ENCODE results near the gene ORM1.
A peak's percentile ranks its signal among the peaks of the same experiment; 100 is the strongest.

ORM1 gene

DNA sequence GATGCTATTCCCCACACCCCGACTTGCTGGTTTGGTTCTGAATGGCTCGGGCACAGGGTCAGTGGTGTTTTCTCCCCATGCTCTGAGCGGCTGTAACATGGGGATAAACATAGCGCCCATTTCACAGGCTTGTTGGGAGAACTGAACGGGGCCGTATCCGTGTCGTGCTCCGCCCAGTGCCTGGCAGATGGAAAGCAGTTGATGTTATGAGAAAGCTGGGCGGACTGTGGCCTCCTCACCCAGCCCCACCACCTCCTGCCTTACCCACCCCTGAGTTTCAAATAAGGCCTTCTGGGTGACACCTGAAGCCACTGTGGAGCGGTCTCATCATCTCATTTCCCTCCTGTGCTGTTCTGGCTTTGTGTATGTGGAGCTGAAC lies 21.3 kb downstream of the ORM1 start:
- DNase-seq (ENCODE audit: low read depth) = no peak

DNA sequence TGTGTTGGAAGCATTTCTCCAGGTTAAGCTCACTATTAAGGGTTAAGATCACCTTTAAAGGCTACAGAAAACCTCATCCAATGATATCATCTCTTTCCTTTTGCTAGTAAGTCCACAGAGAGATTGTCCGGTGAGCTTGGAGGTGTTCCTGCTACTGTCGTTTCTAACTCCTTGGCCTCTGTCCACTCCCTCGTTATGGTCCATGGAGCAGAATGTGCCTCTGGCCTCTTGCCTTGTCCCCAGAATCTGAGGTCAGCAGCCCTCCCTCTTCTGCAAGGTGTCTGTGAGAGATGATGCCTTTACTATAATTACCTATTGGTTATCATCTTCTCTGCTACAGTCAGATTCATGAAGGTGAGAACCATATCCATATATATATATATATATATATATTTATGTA lies 21.8 kb downstream of the ORM1 start:
- DNase-seq (ENCODE audit: low read depth) = no peak

DNA sequence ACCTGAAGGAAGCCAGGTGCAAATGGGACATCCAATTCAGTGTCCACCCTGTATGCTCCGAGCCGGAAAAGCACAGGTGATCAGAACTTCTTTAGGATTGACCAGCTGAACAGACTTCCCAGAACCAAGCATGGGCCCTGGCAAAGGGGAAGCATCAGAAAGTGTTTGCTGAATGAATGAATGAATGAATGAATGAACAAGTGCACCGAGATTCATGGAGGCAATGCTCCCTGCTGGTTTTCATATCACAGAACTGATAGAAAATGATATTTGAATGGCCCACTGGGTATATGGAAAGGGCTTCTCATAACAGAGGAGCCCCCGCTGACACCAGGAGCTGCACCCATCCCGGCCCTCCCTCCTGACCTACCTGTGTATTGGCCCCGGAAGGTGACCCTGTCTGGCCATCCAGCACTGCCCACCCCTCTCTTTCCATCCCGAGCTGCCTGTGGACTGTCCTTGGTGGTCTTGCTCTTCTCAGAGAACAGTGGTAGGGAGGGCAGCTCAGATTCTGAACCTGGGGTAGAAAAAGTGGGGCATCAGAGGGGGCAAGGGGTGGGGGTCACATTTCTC lies 22.7 kb downstream of the ORM1 start:
- DNase-seq (ENCODE audit: low read depth) = no peak

DNA sequence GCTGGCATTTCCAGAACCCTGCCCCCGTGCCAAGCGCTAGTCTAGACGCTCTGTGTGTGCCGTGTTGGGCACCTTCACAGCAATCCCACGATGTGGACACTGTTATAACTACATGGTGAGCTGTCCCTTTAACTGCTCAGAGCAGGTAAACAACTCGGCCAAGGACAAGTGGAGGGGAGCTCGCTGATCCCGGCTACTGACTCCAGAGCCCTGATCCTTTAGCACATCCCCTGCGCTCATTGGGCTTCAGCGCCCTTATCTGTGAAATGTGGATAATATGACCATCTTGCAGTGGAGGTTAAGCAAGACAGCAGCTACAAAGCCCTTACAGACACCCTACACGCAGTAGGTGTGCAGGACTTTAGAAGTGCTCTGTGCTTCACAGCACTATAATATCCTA lies 23.2 kb downstream of the ORM1 start:
- DNase-seq (ENCODE audit: low read depth) = no peak

DNA sequence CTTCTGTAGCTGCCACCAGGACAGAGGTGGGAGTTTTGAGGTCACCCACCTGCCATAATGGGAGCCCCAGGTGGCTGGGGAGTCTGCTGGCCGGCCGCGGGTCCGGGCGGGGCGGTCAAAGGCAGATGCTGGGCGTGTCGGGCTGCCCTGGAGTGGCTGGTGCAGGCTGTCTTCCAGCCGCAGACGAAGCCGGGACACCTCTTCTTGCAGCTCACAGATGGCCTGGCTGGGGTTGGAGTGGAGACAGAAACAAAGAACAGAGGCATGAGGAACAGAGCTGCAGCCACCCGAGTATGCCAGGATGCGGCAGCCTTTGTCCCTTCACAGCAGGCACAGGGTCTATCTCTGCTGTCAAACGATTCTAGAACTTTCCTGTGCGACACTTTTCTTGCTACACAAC lies 24.8 kb downstream of the ORM1 start:
- no peak for DNase-seq (ENCODE audit: low read depth)

DNA sequence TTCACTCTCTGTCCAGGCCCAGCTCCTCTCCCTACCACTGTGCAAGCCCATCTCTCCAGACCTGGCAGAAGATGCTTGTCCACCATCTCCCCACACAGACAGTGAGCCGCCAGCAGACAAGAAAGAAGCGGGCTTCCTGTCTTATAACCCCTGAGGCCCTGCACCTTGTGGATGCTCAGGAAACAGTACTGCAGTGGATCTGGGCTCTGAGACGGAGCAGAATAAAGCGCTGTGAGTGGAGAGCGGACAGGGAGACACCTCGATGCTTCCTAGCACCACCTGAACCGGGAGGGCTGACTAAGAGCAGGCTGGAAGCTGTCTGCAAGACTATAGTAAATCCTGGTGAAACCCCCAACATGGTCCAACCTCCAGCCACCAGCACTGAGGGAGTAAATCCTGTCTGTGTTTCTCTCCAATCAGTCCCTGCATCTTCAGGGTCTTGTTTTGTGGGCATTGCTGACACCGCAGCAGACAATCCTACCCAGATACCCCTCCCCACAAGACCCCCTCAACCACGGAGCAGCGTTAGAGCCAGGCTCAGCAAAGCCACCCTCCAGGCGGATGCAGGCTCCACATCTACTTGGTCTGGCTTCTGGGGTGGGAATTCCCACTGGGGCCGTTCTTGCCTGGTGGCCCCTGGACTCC lies 25.5 kb downstream of the ORM1 start:
- no peak for DNase-seq (ENCODE audit: low read depth)

DNA sequence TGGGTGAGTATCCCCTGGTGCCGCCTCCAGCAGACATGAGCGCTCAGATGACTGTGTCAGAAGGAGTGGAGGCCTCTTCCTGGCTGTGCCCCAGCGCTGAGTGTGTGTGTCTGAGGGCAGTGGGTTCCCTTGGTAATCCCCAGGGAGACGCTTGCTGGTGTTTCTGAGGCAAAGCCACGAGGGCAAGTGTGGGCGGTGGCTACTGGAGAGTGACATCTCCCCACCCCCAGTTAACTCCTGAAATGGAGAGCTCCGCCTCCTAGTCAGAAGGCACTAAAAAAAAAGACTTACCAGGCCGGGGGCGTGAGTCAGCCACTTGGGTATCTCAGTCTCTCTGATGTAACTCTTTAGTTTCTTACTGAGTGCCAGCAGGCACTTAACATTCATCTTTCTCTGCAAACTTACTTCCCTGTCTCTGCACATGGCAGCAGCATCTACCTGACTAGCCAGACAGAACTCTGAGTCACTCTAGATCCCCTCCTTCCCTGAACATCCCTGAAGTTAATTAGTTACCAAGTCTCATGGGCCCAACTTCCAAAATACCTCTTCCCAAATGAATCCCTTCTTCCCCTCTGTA lies 26.1 kb downstream of the ORM1 start:
- peak; percentile 74 for DNase-seq (ENCODE audit: low read depth)

DNA sequence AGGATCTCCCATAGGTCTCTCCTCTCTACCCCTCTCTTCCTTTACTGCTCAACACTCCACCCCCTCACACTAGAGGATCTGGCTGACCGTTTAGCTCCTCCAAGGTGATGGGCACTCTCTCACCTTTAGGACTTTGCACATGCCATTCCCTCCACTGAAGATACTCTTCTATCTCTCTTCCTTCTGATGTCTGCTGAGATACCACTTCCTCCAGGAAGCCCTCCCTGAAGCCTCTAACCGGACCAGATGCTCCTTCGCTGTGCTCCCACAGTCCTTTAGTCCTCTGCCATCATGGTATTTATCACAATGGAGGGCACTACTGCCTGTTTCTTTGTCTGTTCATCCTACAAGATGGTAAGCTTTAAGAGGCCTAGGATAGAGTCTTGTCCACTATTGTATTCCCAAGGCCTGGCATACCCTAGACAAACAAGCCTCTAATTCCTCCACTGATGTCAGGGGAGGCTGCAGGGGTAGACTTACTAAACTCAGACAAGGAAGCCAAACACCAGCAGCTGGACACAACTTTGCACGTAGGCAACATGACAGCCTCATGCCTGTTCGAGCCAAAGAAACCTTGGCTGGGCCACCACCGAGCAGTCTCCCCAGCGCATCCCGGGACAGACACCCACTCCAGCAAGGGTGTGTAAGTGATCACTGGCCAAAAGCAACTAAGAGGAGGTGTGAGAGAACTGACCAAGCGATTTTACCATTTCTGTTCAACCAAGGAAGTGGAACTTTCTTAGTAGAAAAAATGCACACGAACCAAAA lies 27.0 kb downstream of the ORM1 start:
- no peak for DNase-seq (ENCODE audit: low read depth)

DNA sequence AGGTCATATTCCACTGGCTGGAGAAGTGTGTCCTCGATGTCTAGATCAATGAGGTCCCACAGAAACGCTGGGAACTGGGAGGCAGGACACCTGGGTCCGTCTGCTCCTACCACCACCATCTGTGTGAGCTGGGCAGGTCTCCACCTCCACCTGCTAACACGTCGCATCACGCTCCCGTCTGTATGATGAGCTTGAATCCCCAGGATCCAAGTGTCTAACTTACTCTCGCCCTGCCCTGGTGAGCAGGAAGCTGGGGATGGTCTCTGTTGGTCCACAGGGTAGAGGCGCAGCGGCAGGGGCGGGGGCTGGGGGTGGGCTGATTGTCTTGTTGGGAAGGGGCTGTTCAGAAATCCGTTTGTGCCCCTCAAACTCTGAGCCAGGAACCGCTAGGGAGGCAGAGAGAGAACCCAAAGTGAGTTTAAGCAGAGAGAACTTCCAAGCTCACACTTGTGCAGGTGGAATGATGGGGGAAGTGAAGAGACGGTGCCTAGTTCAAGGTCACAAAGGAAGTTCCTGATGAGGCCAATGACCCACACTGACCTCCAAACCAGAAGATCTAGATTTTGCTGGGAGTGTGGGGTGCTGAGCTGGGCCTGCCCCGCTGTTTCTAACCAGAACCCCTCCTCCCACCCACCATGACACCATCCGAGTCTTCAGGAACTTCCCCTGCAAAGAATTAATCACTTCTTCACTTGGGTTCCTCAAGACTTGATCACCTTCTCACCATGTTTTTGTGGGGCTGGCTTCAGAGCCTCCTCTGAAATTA lies 27.9 kb downstream of the ORM1 start:
- no peak for DNase-seq (ENCODE audit: low read depth)

DNA sequence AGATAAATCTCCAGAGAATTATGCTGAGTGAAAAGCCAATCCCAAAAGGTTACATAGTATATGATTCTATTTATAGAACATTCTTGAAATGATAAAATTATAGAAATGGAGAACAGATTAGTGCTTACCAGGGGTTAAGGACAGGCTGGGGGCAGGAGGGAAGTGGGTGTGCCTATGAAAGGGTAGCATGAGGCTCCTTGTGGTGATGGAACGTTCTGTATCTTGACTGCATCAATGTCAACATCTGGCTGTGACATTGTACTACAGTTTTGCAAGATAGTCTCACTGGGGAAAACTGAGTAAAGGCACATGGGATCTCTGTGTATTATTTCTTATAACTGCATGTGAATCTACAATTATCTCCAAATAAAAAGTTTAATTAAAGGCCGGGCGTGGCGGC lies 29.0 kb downstream of the ORM1 start:
- no peak for DNase-seq (ENCODE audit: low read depth)

DNA sequence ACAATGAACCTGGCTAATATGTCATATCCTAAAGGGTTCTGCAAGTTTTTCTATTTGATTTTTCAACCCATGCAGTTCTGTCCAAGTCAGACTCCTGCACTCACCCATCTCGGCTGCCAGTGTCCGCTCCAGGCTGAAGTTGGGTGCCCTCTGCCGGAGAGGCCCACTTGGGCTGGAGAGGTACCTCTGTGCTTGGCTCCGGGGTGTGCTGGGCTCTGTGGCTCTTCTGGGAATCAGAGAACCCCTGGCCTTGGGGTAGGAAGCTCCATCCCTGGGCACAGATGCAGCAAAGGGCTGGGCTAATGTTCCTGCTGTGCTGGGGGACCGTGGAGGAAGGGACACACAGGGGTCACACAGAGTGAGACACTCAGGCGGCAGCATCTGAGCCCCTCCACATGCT lies 32.9 kb downstream of the ORM1 start:
- DNase-seq (ENCODE audit: low read depth) = no peak

DNA sequence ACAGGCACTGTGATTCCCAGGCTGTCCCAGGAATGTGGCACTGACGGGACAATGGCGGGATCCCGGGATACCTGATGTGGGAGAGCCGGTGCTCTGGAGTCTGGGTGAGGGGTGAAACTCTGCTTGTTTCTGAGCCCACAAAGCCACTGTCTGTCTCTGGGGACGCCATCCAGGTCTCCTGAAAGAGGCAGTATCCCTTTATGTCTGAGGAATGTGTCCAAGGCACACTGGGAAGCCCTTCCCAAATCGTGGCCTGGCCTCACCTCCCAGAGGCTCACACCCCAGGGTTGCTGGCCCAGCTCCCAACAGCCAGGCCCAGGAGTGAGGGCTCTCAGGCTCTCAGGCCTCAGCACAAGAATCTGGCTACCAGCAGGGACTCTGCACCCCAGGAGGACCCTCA lies 33.9 kb downstream of the ORM1 start:
- DNase-seq (ENCODE audit: low read depth) = no peak

DNA sequence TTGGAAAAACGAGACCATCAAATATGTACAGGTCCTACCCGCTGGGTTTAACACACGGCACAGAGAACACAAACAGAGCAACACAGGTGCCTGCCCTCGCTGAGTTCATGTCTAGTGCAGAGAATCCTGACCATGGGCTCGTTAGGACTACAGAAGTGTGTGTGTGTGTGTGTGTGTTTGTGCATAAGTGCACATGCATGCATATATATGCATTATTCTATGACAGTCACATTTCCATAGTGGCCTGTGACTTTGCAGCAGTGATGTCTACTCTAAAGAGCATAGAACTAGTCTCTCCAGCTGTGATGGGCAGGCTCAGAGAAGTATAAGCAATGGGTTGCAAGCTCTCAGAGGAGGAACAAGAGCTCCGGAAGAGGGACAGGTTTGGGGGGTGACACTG lies 34.5 kb downstream of the ORM1 start:
- no peak for DNase-seq (ENCODE audit: low read depth)

DNA sequence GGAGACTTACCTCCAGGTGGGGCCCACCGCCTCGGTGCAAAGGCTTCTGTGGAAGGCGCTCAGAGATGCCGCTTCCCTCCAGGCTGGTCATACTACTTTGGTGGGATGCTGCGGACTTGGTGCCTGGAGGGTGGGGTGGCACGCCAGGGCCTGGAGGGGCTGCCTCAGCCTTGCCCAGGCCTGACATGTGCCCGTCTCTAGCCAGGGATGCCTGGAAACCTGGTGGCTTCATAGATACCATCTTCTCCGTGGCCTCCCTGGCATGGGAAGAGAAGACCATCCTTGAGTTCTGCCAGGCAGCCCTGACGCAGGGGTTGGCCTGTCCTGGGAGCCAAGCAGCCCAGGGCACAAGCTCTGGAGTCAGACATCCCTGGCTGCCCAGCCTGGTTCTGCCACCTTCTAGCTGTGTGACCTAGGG lies 35.0 kb downstream of the ORM1 start:
- DNase-seq (ENCODE audit: low read depth) = no peak

DNA sequence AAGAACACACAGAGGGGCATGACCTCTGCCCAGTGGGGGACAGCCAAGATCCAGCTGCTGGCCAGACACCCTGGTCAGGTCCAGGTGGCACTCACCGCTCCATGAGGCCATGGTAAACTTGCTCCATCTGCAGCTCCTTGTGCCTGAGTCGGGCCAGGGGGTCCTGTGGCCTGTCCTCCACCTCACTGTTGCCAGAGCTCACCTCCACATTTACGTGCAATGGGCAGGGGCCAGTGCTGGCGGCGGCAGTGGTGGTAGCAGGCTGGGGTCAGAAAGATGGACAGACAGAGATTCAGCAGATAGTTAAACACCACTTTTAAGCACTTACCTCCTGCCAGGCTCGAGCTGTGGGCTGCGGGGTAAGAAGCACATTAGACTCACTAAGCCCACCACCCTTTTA lies 36.9 kb downstream of the ORM1 start:
- no peak for DNase-seq (ENCODE audit: low read depth)

DNA sequence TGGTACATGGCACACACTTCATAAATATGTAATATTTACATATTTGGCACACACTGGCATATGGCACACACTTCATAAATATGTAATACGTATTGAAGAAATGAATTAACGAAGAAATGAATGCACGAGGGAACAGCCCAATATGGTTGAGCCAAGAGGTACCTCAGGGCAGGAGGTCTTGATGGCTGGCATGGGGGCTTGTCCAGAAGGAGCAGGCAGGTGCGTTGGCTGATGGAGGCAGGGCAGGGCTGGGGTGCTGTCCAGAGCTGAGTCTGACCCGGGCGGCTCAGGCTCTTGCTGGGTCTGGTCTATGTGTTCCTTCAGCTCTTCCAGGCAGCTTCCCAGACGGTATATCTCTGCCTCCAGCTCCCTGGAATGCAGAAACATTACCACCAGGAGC lies 38.6 kb downstream of the ORM1 start:
- no peak for DNase-seq (ENCODE audit: low read depth)

DNA sequence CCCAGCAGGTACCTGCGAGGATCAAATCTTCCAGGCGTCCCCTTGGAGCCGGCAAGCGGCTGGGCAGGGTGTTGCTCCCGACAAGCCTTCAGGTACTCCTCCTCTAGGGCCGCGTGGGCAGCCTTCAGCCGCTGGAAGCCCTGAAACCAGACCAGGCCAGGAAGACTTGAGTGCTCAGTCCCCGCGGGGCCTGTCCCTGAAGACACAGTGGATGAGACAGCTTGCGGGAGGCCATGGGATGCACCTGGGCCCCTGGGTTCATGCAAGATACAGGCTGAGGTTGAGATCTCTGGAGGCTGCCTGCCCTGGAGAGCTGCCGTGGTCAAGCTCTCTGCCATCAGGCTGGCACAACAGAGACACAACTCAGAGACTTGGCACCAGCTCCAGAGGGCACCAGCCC lies 39.5 kb downstream of the ORM1 start:
- no peak for DNase-seq (ENCODE audit: low read depth)

DNA sequence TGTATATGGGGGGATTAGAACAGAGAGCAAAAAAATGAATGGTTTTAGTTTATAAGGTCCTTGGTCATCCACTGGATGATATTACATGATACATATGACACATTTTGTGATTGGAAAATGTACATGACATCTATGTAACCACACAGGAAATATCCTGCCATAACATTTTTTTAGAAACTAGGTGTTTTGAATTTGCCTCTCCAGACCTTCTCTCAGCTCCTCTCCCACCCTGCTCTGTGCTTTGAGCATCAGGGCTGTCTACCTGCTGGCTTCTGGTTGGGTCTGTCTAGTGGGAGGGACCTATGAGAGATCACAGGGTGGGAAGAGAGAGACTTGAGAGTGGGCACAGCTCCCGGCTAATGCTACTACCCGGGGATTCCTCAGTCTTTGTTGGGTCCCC lies 40.5 kb downstream of the ORM1 start:
- DNase-seq (ENCODE audit: low read depth) = no peak

DNA sequence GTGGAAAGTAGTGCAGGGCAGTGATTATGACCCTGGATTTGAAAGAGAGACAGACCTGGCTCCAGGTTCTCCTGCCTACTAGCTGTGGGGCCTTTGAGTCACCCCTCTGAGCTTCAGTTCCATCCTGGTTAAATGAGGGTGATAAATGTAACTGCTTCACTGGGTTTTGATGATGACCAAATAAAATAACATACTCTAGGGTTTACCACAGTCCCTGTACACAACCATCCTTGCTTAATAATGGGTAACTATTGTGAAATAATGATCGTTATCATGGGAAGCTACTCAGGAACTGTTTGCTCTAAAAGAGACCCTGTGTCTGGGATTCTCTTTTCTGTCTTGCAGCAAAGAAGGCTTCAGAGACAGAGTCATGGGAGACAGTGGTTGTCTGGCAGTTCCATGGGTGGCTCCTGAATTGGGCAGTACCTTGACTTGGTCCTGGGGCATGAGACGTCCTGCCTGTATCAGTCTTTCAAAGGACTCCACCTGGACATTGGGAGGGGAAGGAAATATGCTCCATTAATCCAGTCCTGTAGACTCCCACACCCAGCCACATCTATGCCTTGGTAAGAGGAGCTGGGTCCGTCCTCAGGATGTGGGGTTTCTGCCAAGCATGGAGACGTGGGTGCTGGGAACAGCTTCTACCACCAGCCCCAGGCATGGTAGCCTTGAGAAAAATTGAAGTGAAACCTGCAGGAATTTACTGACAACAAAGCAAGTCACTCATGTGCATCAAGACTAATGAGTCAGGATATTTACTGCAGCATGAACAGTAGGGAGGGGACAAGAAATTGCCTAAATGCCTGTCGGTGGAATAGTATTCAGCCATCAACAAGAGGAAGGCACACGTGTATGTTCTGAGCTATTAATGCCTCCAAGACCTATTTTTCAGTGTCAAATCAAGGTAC lies 41.5 kb downstream of the ORM1 start:
- DNase-seq (ENCODE audit: low read depth) = no peak

DNA sequence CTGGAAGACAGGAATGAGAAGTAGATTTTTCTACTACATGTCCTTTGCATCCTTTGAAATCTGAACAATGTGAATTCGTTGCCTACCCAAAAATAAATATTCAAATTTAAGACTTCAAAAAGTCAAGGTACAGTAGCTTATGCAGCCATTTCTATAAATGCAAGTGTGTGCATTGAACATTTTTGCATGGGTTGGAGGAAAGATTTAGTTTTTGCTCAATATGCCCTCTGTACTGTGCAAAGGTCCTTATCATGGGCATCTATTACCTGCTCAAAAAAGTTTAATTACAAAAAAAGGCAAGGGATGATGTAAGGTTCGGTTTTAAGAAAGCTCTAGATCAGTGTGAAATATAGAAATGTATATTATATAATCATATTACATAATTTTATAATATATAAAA lies 42.3 kb downstream of the ORM1 start:
- DNase-seq (ENCODE audit: low read depth) = no peak

DNA sequence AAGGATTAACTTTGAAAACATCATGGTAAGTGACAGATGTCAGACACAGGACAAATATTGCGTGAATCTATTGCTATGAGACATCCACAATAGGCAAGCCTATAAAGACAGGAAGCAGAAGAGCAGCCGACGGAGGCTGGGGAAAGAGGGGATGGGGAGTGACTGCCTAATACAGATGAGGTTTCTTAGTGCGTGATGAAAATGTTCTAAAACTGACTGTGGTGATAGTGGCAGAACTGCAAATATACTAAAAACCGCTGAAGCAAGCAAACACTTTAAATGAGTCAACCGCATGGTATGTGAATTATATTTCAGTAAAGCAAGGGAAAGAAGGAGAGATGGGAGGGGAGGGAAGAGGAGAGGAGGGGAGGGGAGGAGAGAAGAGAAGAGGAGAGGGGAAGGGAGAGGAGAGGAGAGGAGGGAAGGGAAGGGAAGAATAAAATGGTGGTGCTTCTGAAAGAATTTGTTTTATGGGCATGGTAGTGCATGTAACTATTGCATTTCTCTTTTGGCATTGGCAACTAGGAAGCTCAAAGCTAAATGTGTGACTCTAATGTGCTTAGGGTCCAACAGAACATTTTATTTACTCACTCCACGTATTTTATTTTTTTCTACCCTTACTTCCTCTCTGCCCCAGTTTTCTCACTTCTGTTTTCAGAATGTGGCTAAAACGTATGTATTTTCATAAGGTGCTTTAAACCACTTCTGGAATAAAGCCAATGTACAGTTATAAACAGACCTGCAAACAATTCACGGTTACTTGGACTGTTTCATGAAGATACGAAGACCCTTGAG lies 43.6 kb downstream of the ORM1 start:
- no peak for DNase-seq (ENCODE audit: low read depth)

All from stimulated activated CD8-positive, alpha-beta memory T cell treated with anti-CD3 and anti-CD28 coated beads, Interleukin-7, amount 100 ng/mL, for 24 hours (primary cell).